ENCODE data around the gene SLC1A4. TPM values are rescaled to one million over a fixed set of nuclear protein-coding genes. Genes with fewer than 3 reads are reported as not detected.
"Not testable (repeated sequence)": the region's sequence is repeated elsewhere in the genome, so short reads cannot be mapped to it uniquely, and the experiment has no call there.

The SLC1A4 gene
- polyA plus RNA-seq, 3 donors = 3.2 to 4.5 (median 4.4) TPM

- no peak overlapping the region for H3K4me3 ChIP-seq (replicated peaks in 1 of 3; ENCODE audit: low read depth in 2 of 3, low read length in 3 of 3)
- H3K9me3 Mint-ChIP-seq = peaks cover 0 to 2% (median 0%) of the 10 kb centered on the region in 7 donors
- H3K4me1 ChIP-seq (ENCODE audit: control insufficient read depth in 1 of 2, insufficient read depth in 2 of 2, low read length in 2 of 2) = peaks cover 5 to 10% of the 10 kb centered on the region in 2 donors
- no peaks in the 10 kb centered on the region for H3K27me3 ChIP-seq (ENCODE audit: control insufficient read depth in 2 of 2, insufficient read depth in 2 of 2, low read length in 2 of 2)
- TF ChIP-seq, protein P1, sequence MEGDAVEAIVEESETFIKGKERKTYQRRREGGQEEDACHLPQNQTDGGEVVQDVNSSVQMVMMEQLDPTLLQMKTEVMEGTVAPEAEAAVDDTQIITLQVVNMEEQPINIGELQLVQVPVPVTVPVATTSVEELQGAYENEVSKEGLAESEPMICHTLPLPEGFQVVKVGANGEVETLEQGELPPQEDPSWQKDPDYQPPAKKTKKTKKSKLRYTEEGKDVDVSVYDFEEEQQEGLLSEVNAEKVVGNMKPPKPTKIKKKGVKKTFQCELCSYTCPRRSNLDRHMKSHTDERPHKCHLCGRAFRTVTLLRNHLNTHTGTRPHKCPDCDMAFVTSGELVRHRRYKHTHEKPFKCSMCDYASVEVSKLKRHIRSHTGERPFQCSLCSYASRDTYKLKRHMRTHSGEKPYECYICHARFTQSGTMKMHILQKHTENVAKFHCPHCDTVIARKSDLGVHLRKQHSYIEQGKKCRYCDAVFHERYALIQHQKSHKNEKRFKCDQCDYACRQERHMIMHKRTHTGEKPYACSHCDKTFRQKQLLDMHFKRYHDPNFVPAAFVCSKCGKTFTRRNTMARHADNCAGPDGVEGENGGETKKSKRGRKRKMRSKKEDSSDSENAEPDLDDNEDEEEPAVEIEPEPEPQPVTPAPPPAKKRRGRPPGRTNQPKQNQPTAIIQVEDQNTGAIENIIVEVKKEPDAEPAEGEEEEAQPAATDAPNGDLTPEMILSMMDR (IDR thresholded peaks at IDR 0.05) = no peak
- no peaks in the 10 kb centered on the region for H3K36me3 ChIP-seq (replicated peaks in 1 of 2; ENCODE audit: control insufficient read depth in 1 of 2, insufficient read depth in 2 of 2, low read length in 2 of 2)
- H3K9me3 ChIP-seq (replicated peaks in 1 of 2; ENCODE audit: control insufficient read depth in 1 of 2, insufficient read depth in 1 of 2, low read length in 2 of 2) = no peaks in the 10 kb centered on the region
- no peaks in the 10 kb centered on the region for H4K20me1 ChIP-seq (ENCODE audit: insufficient read depth, low read length)
- H3K9ac ChIP-seq (ENCODE audit: insufficient read depth, low read length, poor library complexity, severe bottlenecking) = no peak overlapping the region
- no peak overlapping the region for H3K27ac ChIP-seq (ENCODE audit: low read depth in 1 of 2, low read length in 2 of 2)
- no peaks in the 10 kb centered on the region for H3K36me3 Mint-ChIP-seq
- WGBS (ENCODE audit: insufficient coverage) = 100% methylated on average over 1 of the region's 2 CpGs
- H3K4me3 Mint-ChIP-seq = no peak overlapping the region
- H2AFZ ChIP-seq (ENCODE audit: insufficient read depth, low read depth, low read length, poor library complexity, severe bottlenecking) = no peak overlapping the region
- peaks cover 12% of the 10 kb centered on the region for H3K4me1 Mint-ChIP-seq
- no peak overlapping the region for H3K27ac Mint-ChIP-seq
- H3K27me3 Mint-ChIP-seq (ENCODE audit: low read depth in 3 of 3) = no peaks in the 10 kb centered on the region
- H3K79me2 ChIP-seq (ENCODE audit: insufficient read depth, low read length) = no peaks in the 10 kb centered on the region
- no peak for DNase-seq
- H3K4me2 ChIP-seq (replicated peaks; ENCODE audit: extremely low read depth, low read length, poor library complexity, severe bottlenecking) = no peak overlapping the region
- intact Hi-C loops (cut with micrococcal nuclease) = no loop called here
These were observed 28.4 kb upstream of the SLC1A4 start for GRCh38 chr2:64960819-64961218.

- H3K36me3 ChIP-seq (replicated peaks in 1 of 2; ENCODE audit: control insufficient read depth in 1 of 2, insufficient read depth in 2 of 2, low read length in 2 of 2); H2AFZ ChIP-seq (ENCODE audit: insufficient read depth, low read depth, low read length, poor library complexity, severe bottlenecking); H3K9ac ChIP-seq (ENCODE audit: insufficient read depth, low read length, poor library complexity, severe bottlenecking); H3K27ac Mint-ChIP-seq; H3K36me3 Mint-ChIP-seq; intact Hi-C loops (cut with micrococcal nuclease); H3K4me3 ChIP-seq (replicated peaks in 1 of 3; ENCODE audit: low read depth in 2 of 3, low read length in 3 of 3); H3K27me3 Mint-ChIP-seq (ENCODE audit: low read depth in 3 of 3); H3K9me3 ChIP-seq (replicated peaks in 1 of 2; ENCODE audit: control insufficient read depth in 1 of 2, insufficient read depth in 1 of 2, low read length in 2 of 2); H3K4me3 Mint-ChIP-seq; H3K79me2 ChIP-seq (ENCODE audit: insufficient read depth, low read length); H3K4me2 ChIP-seq (replicated peaks; ENCODE audit: extremely low read depth, low read length, poor library complexity, severe bottlenecking); H3K9me3 Mint-ChIP-seq; H3K27me3 ChIP-seq (ENCODE audit: control insufficient read depth in 2 of 2, insufficient read depth in 2 of 2, low read length in 2 of 2); H4K20me1 ChIP-seq (ENCODE audit: insufficient read depth, low read length); H3K27ac ChIP-seq (ENCODE audit: low read depth in 1 of 2, low read length in 2 of 2): not testable (repeated sequence)
- H3K4me1 Mint-ChIP-seq = peaks cover 20% of the 10 kb centered on the region
- peaks cover 7 to 15% of the 10 kb centered on the region in 2 donors for H3K4me1 ChIP-seq (ENCODE audit: control insufficient read depth in 1 of 2, insufficient read depth in 2 of 2, low read length in 2 of 2)
- peak in 2 of 3 donors; percentile 28 to 37 for DNase-seq
- WGBS (ENCODE audit: insufficient coverage) = no CpG with 5 or more reads among the region's 4 CpGs
These were observed 26.1 kb upstream of the SLC1A4 start for GRCh38 chr2:64963138-64963537.
